GM23248 (cell line): Measurements from ENCODE around the gene TRIM2. TPM values are rescaled to one million over a fixed set of nuclear protein-coding genes. Genes with fewer than 3 reads are reported as not detected.

Experiments used
- DNase-seq: peaks from one replicate; pipeline ENCODE4 v3.0.0-alpha.2; 2015
- H2AFZ ChIP-seq: fragments of 200-600 bp; sonication (generic); 2 replicates; pipeline ENCODE4 v1.6.1; 2016; ENCODE audit warnings: antibody characterized with exemption
- H3F3A ChIP-seq: fragments of 200-600 bp; sonication (generic); 2 replicates; pipeline ENCODE4 v1.6.1; 2016; ENCODE audit warnings: mild to moderate bottlenecking, antibody characterized with exemption, mixed run types; ENCODE audit not compliant: insufficient read depth
- H3K27ac ChIP-seq: fragments of 200-600 bp; sonication (generic); 2 replicates; pipeline ENCODE4 v1.5.1; 2016; ENCODE audit warnings: mild to moderate bottlenecking
- H3K27me3 ChIP-seq: fragments of 200-600 bp; sonication (generic); replicated peaks from 2 replicates; pipeline ENCODE4 v1.6.1; 2016; ENCODE audit warnings: mild to moderate bottlenecking; ENCODE audit not compliant: insufficient read depth
- H3K36me3 ChIP-seq: fragments of 200-600 bp; sonication (generic); 2 replicates; pipeline ENCODE4 v1.6.1; 2016; ENCODE audit warnings: low read depth, mild to moderate bottlenecking
- H3K4me1 ChIP-seq: fragments of 200-600 bp; sonication (generic); 2 replicates; pipeline ENCODE4 v1.6.1; 2016; ENCODE audit warnings: mild to moderate bottlenecking; ENCODE audit not compliant: insufficient read depth
- H3K4me2 ChIP-seq: fragments of 200-600 bp; sonication (generic); one replicate; pipeline ENCODE4 v1.6.1; 2016; ENCODE audit warnings: mild to moderate bottlenecking; ENCODE audit not compliant: unreplicated experiment
- H3K4me3 ChIP-seq: fragments of 200-600 bp; sonication (generic); 2 replicates; pipeline ENCODE4 v1.5.1; 2016; ENCODE audit warnings: mild to moderate bottlenecking
- H3K79me2 ChIP-seq: fragments of 200-600 bp; sonication (generic); 2 replicates; pipeline ENCODE4 v1.6.1; 2016; ENCODE audit warnings: mild to moderate bottlenecking; ENCODE audit not compliant: insufficient read depth
- H3K9ac ChIP-seq: fragments of 200-600 bp; sonication (generic); 2 replicates; pipeline ENCODE4 v1.6.1; 2016; ENCODE audit warnings: mild to moderate bottlenecking
- H3K9me2 ChIP-seq: fragments of 200-600 bp; sonication (generic); 2 replicates; pipeline ENCODE4 v1.6.1; 2016; ENCODE audit warnings: mixed run types, mild to moderate bottlenecking, moderate library complexity; ENCODE audit not compliant: insufficient read depth
- H3K9me3 ChIP-seq: fragments of 200-600 bp; sonication (generic); one replicate; pipeline ENCODE4 v1.6.1; 2017; ENCODE audit warnings: low read depth
- H4K20me1 ChIP-seq: fragments of 200-600 bp; sonication (generic); 2 replicates; pipeline ENCODE4 v1.6.0; 2016; ENCODE audit not compliant: insufficient read depth
- EZH2 ChIP-seq: fragments of 200-600 bp; sonication (generic); IDR thresholded peaks from 2 replicates; pipeline ENCODE4 v1.6.1; 2018; ENCODE audit warnings: antibody characterized with exemption, mild to moderate bottlenecking; ENCODE audit not compliant: insufficient read depth, poor library complexity, severe bottlenecking
- EZH2phosphoT487 ChIP-seq: fragments of 200-600 bp; sonication (generic); IDR thresholded peaks from 2 replicates; pipeline ENCODE4 v1.6.1; 2018; ENCODE audit warnings: antibody characterized with exemption, moderate library complexity, mild to moderate bottlenecking, low read depth; ENCODE audit not compliant: insufficient read depth
- WGBS, 2 experiments: methylation state at CpG; one replicate each; pipeline ENCODE4 v1.1.6; 2015 to 2017; ENCODE audit warnings: low lambda C conversion rate in 2 of 2, low coverage in 1 of 2; ENCODE audit errors: missing lambda C conversion rate in 2 of 2; 5-methylcytosine and 5-hydroxymethylcytosine counted together
- in situ Hi-C: fragments of 300-500 bp; cut with MboI; formaldehyde crosslinking; loops from 2 replicates; pipeline ENCODE4 v1.15.0; 2020
- polyA plus RNA-seq: library from polyadenylated mRNA; unstranded; fragments of >200 nt; fragmentation: Nextera tagmentation; extraction: Ambion mirVana; gene quantifications from 2 replicates; pipeline ENCODE4 v1.2.1, GENCODE V29; 2016
- total RNA-seq: library from RNA; depleted of rRNA; stranded (reverse); fragments of >200 nt; shearing (Covaris generic); gene quantifications from 2 replicates; pipeline ENCODE4 v1.2.3, GENCODE V29; 2014

TRIM2 gene
- total and polyA plus RNA-seq, 2 experiments from 2014 or later, result 12.3 to 26.4 TPM

DNA sequence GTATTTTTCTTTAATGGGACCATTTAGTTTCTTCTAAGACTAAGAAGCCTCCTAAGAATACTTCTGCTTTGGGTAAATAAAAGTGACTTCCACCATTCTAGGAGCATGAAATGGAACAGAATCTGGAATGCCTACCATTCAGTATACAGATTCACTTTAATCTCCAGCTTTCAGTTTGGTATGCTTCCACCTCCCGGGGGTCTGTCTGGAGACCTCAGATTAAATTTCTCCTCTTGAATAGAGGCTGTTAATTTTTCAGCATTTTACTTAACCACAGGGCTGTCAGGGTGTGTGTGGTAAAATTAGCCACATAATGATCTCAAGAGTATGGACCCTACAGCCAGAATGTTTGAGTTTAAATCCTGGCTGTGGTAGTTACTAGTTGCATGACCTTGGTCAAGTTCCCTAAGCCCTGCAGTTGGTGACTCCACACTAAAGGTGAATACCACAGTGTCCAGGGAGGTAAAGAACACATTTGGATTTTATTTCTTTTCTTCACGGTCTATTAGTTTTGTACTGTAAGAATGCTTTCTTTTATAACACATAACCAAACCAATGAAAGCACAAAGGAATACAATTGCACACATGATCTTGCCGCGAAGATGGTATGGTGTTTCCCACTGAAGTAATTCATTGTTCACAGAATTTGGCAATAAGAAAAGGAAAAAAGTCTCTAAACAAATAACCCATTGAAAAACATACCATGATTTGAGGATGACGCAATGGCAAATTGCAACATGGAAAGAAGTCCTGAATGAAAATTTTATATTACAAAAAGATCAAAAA lies 37.3 kb upstream of the TRIM2 start:
- Histone ChIP-seq H3K9me3 (no peaks in the 10 kb centered on the region), H3K27ac (no peak overlapping the region), H4K20me1 (no peaks in the 10 kb centered on the region), H3K27me3 (no peaks in the 10 kb centered on the region), H3F3A (no peaks in the 10 kb centered on the region), H2AFZ (no peak overlapping the region), H3K4me1 (no peaks in the 10 kb centered on the region), H3K4me2 (no peak overlapping the region), H3K9ac (no peak overlapping the region), H3K4me3 (no peak overlapping the region), H3K79me2 (no peaks in the 10 kb centered on the region), H3K9me2 (no peaks in the 10 kb centered on the region), H3K36me3 (no peaks in the 10 kb centered on the region)
- TF ChIP-seq EZH2 (no peak), EZH2phosphoT487 (no peak)
- WGBS, 2 experiments, result 60 to 64% methylated on average over 5 of the region's 5 CpGs
- DNase-seq, result peak; percentile 56
- in situ Hi-C loops, result no loop called here

DNA sequence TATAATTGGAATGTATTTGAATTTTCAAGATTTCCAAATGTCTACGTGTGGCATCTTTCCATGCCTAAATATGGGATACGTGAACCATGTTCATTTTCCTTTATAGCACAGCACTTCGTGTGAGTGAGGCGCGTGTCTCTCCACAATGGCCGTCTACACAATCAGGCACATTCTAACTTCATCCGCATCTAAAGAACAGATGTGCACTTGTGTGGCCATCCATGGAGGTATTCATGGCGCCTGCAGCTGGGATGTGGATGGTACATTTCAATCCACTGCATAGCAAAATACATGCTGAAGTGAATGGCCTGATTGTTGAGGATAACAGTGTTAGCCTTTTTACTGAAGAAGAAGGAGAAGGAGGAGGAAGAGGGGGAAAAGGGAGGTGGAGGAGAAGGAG lies 34.5 kb upstream of the TRIM2 start:
- no peak overlapping the region for H3K4me3 ChIP-seq
- no peak overlapping the region for H3K4me2 ChIP-seq
- no peaks in the 10 kb centered on the region for H3K36me3 ChIP-seq
- no peak overlapping the region for H2AFZ ChIP-seq
- no peaks in the 10 kb centered on the region for H3K9me2 ChIP-seq
- no peak for DNase-seq
- in situ Hi-C loops, result no loop called here
- no peaks in the 10 kb centered on the region for H3F3A ChIP-seq
- H3K9ac ChIP-seq, result no peak overlapping the region
- no peaks in the 10 kb centered on the region for H3K4me1 ChIP-seq
- no peak overlapping the region for H3K27ac ChIP-seq
- WGBS, 2 experiments, result 82 to 84% methylated on average over 8 of the region's 8 CpGs
- no peaks in the 10 kb centered on the region for H3K79me2 ChIP-seq
- H3K9me3 ChIP-seq, result no peaks in the 10 kb centered on the region
- H3K27me3 ChIP-seq, result no peaks in the 10 kb centered on the region
- TF ChIP-seq EZH2phosphoT487 (no peak), EZH2 (no peak)
- H4K20me1 ChIP-seq, result no peaks in the 10 kb centered on the region

DNA sequence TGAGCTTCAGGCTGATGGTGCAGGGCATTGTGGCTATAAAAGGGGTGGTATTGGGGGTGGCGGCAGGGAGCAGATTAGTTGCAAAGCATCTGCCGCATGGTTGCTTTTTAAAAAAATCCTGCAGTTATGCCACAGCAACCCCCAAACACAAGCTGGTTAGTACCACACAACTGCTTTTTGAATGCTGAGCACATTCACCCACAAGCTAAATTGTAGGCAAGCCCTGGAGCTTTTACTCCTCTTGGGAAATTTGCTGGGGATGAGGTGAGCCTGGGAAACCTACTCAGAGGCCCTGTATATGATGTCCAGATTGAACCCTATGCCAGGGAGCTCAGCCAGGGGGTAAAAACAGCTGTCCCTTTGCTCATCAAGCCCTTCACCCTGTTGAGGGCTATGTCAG lies 33.8 kb upstream of the TRIM2 start:
- WGBS, 2 experiments, result 91 to 96% methylated on average over 2 of the region's 2 CpGs
- no peak for TF ChIP-seq EZH2
- no peak for TF ChIP-seq EZH2phosphoT487
- no peak overlapping the region for H3K4me2 ChIP-seq

DNA sequence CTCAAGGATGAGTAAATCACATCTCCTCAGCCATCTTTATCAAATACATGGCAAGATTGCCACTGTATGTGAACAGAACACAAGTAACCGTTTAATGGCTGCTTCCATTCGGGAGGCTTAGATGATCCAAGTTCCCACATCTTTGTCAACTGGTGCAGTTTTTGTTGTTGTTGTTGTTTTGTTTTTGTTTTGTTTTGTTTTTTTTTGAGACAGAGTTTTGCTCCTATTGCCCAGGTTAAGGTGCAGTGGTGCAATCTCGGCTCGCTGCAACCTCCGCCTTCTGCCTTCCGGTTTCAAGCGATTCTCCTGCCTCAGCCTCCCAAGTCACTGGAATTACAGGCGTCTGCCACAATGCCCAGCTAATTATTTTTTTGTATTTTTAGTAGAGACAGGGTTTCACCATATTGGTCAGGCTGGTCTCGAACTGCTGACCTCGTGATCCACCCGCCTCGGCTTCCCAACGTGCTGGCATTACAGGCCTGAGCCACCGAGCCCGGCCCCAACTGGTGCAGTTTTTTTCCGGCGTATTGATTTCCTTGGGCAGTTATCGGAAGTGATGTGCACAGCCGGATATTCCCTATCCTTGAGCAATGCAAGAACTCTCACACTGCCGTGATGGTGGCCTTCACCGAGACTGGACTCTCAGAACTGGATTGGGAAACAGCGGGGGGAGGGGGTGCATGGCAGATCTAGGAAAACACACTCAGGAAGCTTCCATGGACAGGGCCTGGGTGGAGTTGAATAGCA lies 29.2 kb upstream of the TRIM2 start:
- Histone ChIP-seq H3K79me2 (no peaks in the 10 kb centered on the region), H3K9me3 (no peaks in the 10 kb centered on the region), H3F3A (no peaks in the 10 kb centered on the region), H3K9ac (no peak overlapping the region), H3K27me3 (no peaks in the 10 kb centered on the region), H2AFZ (no peak overlapping the region), H3K36me3 (no peaks in the 10 kb centered on the region), H3K27ac (no peak overlapping the region), H3K9me2 (no peaks in the 10 kb centered on the region), H4K20me1 (no peaks in the 10 kb centered on the region), H3K4me1 (peaks cover 8% of the 10 kb centered on the region; the same call in 1 of the 2 replicates), H3K4me2 (no peak overlapping the region), H3K4me3 (no peak overlapping the region)
- no peak for DNase-seq
- in situ Hi-C loops, result no loop called here
- TF ChIP-seq EZH2phosphoT487 (no peak), EZH2 (no peak)
- WGBS, 2 experiments, result 93 to 94% methylated on average over 22 of the region's 22 CpGs

More for the DNA sequence above, 33.8 kb upstream of the TRIM2 start:
- Histone ChIP-seq H3K36me3 (no peaks in the 10 kb centered on the region), H3K9me2 (no peaks in the 10 kb centered on the region), H2AFZ (no peak overlapping the region), H4K20me1 (no peaks in the 10 kb centered on the region), H3K27me3 (no peaks in the 10 kb centered on the region), H3K4me3 (no peak overlapping the region), H3K4me1 (no peaks in the 10 kb centered on the region), H3K9me3 (no peaks in the 10 kb centered on the region), H3K79me2 (no peaks in the 10 kb centered on the region), H3K27ac (no peak overlapping the region), H3K9ac (no peak overlapping the region), H3F3A (no peaks in the 10 kb centered on the region)
- DNase-seq, result no peak
- in situ Hi-C loops, result no loop called here
